ENCODE measurements around the gene CTSW. TPM values are rescaled to one million over a fixed set of nuclear protein-coding genes. Genes with fewer than 3 reads are reported as not detected.
A peak's percentile ranks its signal among the peaks of the same experiment; 100 is the strongest.

CTSW gene
- polyA plus RNA-seq, 3 donors, result 0.71 to 1.3 (median 0.78) TPM

GRCh38 chr11:65833297-65834030, 46.2 kb upstream of the CTSW start, which contains the start of gene SNX32:
SNX32 (plus strand) TSS chr11:65833963; CDS start chr11:65834066, 103 bp downstream.
- Histone ChIP-seq H4K20me1 (ENCODE audit: insufficient read depth, low read length) (no peaks in the 10 kb centered on the region), H3K27me3 (ENCODE audit: control insufficient read depth in 2 of 2, insufficient read depth in 2 of 2, low read length in 2 of 2) (peaks cover 2 to 5% of the 10 kb centered on the region in 2 donors), H3K9ac (ENCODE audit: insufficient read depth, low read length, poor library complexity, severe bottlenecking) (peak within 1 kb of the TSS; percentile 66), H3K9me3 (replicated peaks in 1 of 2; ENCODE audit: control insufficient read depth in 1 of 2, insufficient read depth in 1 of 2, low read length in 2 of 2) (peaks cover 0 to 3% of the 10 kb centered on the region in 2 donors), H3K27ac (ENCODE audit: low read depth in 1 of 2, low read length in 2 of 2) (peak within 1 kb of the TSS in 1 of 2 donors; percentile 62), H3K4me1 (ENCODE audit: control insufficient read depth in 1 of 2, insufficient read depth in 2 of 2, low read length in 2 of 2) (peaks cover 16 to 19% of the 10 kb centered on the region in 2 donors), H3K4me3 (replicated peaks in 1 of 3; ENCODE audit: low read depth in 2 of 3, low read length in 3 of 3) (peak within 1 kb of the TSS; percentile 55 to 85 (median 58)), H3K36me3 (replicated peaks in 1 of 2; ENCODE audit: control insufficient read depth in 1 of 2, insufficient read depth in 2 of 2, low read length in 2 of 2) (no peaks in the 10 kb centered on the region), H3K4me2 (replicated peaks; ENCODE audit: extremely low read depth, low read length, poor library complexity, severe bottlenecking) (peak within 1 kb of the TSS; percentile 97), H2AFZ (ENCODE audit: insufficient read depth, low read depth, low read length, poor library complexity, severe bottlenecking) (peak within 1 kb of the TSS; percentile 94), H3K79me2 (ENCODE audit: insufficient read depth, low read length) (no peaks in the 10 kb centered on the region)
- Mint-ChIP-seq H3K4me3 (no peak within 1 kb of the TSS), H3K9me3 (peaks cover 0 to 13% (median 3%) of the 10 kb centered on the region in 7 donors), H3K27me3 (ENCODE audit: low read depth in 3 of 3) (peaks cover 10 to 19% (median 14%) of the 10 kb centered on the region in 3 donors), H3K4me1 (peaks cover 13% of the 10 kb centered on the region), H3K27ac (peak within 1 kb of the TSS in 2 of 7 donors; percentile 20 to 34), H3K36me3 (no peaks in the 10 kb centered on the region)
- intact Hi-C loops (cut with micrococcal nuclease), result no loop called here
- no peak for TF ChIP-seq CTCF (IDR thresholded peaks at IDR 0.05)
- 0% methylated on average over 52 of the region's 63 CpGs for WGBS (ENCODE audit: insufficient coverage)
- DNase-seq, result peak; percentile 89 to 95 (median 92)

DNA sequence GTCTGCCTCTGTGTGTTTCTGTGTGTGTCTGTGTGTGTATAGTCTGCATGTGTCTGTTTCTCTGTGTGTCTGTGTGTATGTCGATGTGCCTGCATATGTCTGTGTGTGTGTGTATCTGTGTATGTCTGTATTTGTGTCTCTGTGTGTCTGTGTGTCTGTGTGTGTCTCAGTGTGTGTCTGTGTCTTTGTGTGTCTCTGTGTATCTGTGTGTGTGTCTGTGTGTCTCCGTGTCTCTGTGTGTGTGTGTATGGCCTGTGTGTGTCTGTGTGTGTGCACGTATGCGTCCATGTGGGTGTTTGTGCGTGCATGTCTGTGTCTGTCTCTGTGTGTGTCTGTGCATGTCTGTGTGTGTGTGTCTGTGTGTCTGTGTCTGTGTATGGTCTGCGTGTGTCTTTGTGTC, 45.4 kb upstream of the CTSW start:
- H4K20me1 ChIP-seq (ENCODE audit: insufficient read depth, low read length), result no peaks in the 10 kb centered on the region
- H2AFZ ChIP-seq (ENCODE audit: insufficient read depth, low read depth, low read length, poor library complexity, severe bottlenecking), result peak overlapping the region; percentile 94
- peaks cover 2 to 5% of the 10 kb centered on the region in 2 donors for H3K27me3 ChIP-seq (ENCODE audit: control insufficient read depth in 2 of 2, insufficient read depth in 2 of 2, low read length in 2 of 2)
- peak overlapping the region; percentile 97 for H3K4me2 ChIP-seq (replicated peaks; ENCODE audit: extremely low read depth, low read length, poor library complexity, severe bottlenecking)
- peak overlapping the region in 2 of 3 experiments; percentile 58 to 85 for H3K4me3 ChIP-seq (replicated peaks in 1 of 3; ENCODE audit: low read depth in 2 of 3, low read length in 3 of 3)
- H3K9ac ChIP-seq (ENCODE audit: insufficient read depth, low read length, poor library complexity, severe bottlenecking), result peak overlapping the region; percentile 66
- Mint-ChIP-seq H3K9me3 (peaks cover 0 to 13% (median 3%) of the 10 kb centered on the region in 7 donors), H3K27me3 (ENCODE audit: low read depth in 3 of 3) (peaks cover 10 to 19% (median 14%) of the 10 kb centered on the region in 3 donors), H3K4me1 (peaks cover 13% of the 10 kb centered on the region), H3K4me3 (no peak overlapping the region), H3K36me3 (no peaks in the 10 kb centered on the region), H3K27ac (no peak overlapping the region)
- 44% methylated on average over 6 of the region's 6 CpGs for WGBS (ENCODE audit: insufficient coverage)
- no peak for DNase-seq
- H3K27ac ChIP-seq (ENCODE audit: low read depth in 1 of 2, low read length in 2 of 2), result no peak overlapping the region
- no peaks in the 10 kb centered on the region for H3K79me2 ChIP-seq (ENCODE audit: insufficient read depth, low read length)
- H3K36me3 ChIP-seq (replicated peaks in 1 of 2; ENCODE audit: control insufficient read depth in 1 of 2, insufficient read depth in 2 of 2, low read length in 2 of 2), result no peaks in the 10 kb centered on the region
- peaks cover 0 to 3% of the 10 kb centered on the region in 2 donors for H3K9me3 ChIP-seq (replicated peaks in 1 of 2; ENCODE audit: control insufficient read depth in 1 of 2, insufficient read depth in 1 of 2, low read length in 2 of 2)
- intact Hi-C loops (cut with micrococcal nuclease), result no loop called here
- no peak for TF ChIP-seq CTCF (IDR thresholded peaks at IDR 0.05)
- peaks cover 16 to 19% of the 10 kb centered on the region in 2 donors for H3K4me1 ChIP-seq (ENCODE audit: control insufficient read depth in 1 of 2, insufficient read depth in 2 of 2, low read length in 2 of 2)
